Measurements from ENCODE around the gene TLX2.

Gene TLX2

DNA sequence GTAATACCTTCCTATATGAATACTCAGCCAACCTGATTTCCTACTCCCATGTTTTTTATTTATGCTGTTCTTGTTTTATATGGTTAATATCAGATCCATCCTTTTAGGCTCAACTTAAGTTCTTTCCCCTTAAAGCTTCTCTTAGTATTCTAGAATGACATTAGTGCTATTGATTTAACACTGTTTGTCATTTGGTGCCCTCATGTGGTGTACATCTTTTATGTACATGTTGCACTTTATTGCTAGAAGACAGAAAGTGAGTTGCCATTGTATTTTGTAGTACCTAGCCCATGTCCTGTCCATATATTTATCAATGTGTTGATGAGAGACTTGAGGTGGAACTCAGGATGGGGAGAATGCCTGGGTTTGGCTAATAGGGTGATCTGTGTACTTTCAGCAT lies 18.0 kb downstream of the TLX2 start:
- no peak overlapping the region for H3K27ac ChIP-seq (replicated peaks)
- no peak for DNase-seq (ENCODE audit: low read depth in 1 of 2, low spot score in 1 of 2)
- TF ChIP-seq, protein P1, sequence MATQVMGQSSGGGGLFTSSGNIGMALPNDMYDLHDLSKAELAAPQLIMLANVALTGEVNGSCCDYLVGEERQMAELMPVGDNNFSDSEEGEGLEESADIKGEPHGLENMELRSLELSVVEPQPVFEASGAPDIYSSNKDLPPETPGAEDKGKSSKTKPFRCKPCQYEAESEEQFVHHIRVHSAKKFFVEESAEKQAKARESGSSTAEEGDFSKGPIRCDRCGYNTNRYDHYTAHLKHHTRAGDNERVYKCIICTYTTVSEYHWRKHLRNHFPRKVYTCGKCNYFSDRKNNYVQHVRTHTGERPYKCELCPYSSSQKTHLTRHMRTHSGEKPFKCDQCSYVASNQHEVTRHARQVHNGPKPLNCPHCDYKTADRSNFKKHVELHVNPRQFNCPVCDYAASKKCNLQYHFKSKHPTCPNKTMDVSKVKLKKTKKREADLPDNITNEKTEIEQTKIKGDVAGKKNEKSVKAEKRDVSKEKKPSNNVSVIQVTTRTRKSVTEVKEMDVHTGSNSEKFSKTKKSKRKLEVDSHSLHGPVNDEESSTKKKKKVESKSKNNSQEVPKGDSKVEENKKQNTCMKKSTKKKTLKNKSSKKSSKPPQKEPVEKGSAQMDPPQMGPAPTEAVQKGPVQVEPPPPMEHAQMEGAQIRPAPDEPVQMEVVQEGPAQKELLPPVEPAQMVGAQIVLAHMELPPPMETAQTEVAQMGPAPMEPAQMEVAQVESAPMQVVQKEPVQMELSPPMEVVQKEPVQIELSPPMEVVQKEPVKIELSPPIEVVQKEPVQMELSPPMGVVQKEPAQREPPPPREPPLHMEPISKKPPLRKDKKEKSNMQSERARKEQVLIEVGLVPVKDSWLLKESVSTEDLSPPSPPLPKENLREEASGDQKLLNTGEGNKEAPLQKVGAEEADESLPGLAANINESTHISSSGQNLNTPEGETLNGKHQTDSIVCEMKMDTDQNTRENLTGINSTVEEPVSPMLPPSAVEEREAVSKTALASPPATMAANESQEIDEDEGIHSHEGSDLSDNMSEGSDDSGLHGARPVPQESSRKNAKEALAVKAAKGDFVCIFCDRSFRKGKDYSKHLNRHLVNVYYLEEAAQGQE (IDR thresholded peaks at IDR 0.05; ENCODE audit: insufficient replicate concordance, low read depth) = no peak
- TF ChIP-seq GABPA (IDR thresholded peaks at IDR 0.05; ENCODE audit: low read depth) = no peak
- TF ChIP-seq, protein P2, sequence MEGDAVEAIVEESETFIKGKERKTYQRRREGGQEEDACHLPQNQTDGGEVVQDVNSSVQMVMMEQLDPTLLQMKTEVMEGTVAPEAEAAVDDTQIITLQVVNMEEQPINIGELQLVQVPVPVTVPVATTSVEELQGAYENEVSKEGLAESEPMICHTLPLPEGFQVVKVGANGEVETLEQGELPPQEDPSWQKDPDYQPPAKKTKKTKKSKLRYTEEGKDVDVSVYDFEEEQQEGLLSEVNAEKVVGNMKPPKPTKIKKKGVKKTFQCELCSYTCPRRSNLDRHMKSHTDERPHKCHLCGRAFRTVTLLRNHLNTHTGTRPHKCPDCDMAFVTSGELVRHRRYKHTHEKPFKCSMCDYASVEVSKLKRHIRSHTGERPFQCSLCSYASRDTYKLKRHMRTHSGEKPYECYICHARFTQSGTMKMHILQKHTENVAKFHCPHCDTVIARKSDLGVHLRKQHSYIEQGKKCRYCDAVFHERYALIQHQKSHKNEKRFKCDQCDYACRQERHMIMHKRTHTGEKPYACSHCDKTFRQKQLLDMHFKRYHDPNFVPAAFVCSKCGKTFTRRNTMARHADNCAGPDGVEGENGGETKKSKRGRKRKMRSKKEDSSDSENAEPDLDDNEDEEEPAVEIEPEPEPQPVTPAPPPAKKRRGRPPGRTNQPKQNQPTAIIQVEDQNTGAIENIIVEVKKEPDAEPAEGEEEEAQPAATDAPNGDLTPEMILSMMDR (IDR thresholded peaks at IDR 0.05; ENCODE audit: insufficient read depth, low read length) = peak; percentile 31
- TF ChIP-seq SPI1 (IDR thresholded peaks at IDR 0.05; ENCODE audit: borderline replicate concordance, low read depth) = no peak
- no peaks in the 10 kb centered on the region for H3K27me3 ChIP-seq (ENCODE audit: insufficient read depth, poor library complexity, severe bottlenecking)
- no peak overlapping the region for H3K4me3 ChIP-seq (replicated peaks; ENCODE audit: insufficient read depth, low read length)

DNA sequence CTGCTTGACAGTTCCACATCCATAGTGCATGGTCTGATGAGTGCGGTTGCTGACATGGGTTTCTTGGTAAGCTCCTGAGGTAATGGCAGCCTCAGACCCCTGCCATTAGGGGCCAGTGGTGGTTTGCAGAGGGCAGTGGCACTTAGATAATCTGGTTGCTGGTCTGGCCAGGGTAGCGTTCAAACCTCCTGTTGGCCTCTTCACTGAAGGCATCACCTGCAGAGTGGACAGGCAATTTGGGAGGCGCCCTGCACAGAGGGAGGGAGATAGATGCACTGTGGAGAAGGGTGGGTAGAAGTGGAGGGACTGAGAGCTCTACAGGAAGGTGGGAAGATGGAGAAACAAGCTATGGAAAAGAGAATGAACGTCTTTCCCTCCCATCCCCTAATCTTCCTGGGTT lies 19.2 kb downstream of the TLX2 start:
- DNase-seq (ENCODE audit: low read depth in 1 of 2, low spot score in 1 of 2) = no peak
- H3K27ac ChIP-seq (replicated peaks) = no peak overlapping the region
- H3K27me3 ChIP-seq (ENCODE audit: insufficient read depth, poor library complexity, severe bottlenecking) = no peaks in the 10 kb centered on the region
- no peak overlapping the region for H3K4me3 ChIP-seq (replicated peaks; ENCODE audit: insufficient read depth, low read length)
- TF ChIP-seq SPI1 (IDR thresholded peaks at IDR 0.05; ENCODE audit: borderline replicate concordance, low read depth) (no peak), POLR2AphosphoS5 (IDR thresholded peaks at IDR 0.05; ENCODE audit: low read depth) (no peak; the same call in 1 of the 2 replicates), GABPA (IDR thresholded peaks at IDR 0.05; ENCODE audit: low read depth) (no peak)
- TF ChIP-seq, protein P1 (IDR thresholded peaks at IDR 0.05; ENCODE audit: insufficient replicate concordance, low read depth) = no peak
- TF ChIP-seq, protein P2 (IDR thresholded peaks at IDR 0.05; ENCODE audit: insufficient read depth, low read length) = no peak

DNA sequence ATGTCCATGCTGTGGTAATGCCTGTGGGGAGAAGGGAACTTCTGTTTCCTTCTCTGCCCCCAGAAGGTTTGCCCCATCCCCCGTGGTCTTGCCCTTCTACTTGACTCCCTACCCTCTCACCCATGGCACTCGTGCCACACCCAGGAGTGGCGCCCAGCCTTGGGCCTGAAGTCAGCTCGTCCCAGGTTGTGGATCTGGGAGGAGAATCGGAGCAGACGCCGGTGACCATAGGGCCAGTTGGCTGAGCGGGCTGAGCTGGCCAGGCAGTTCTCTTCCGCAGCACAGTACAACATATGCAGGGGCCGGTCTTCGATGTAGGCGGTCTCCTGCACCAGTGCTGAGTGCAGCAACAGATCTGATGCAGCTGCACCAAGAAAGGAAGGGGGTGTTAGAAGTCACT lies 20.2 kb downstream of the TLX2 start:
- H3K4me3 ChIP-seq (replicated peaks; ENCODE audit: insufficient read depth, low read length) = no peak overlapping the region

More for the DNA sequence above, 20.2 kb downstream of the TLX2 start:
- TF ChIP-seq, protein P2 (IDR thresholded peaks at IDR 0.05; ENCODE audit: insufficient read depth, low read length) = no peak
- no peak for TF ChIP-seq SPI1 (IDR thresholded peaks at IDR 0.05; ENCODE audit: borderline replicate concordance, low read depth)
- no peak for TF ChIP-seq GABPA (IDR thresholded peaks at IDR 0.05; ENCODE audit: low read depth)
- TF ChIP-seq, protein P1 (IDR thresholded peaks at IDR 0.05; ENCODE audit: insufficient replicate concordance, low read depth) = no peak
- TF ChIP-seq POLR2AphosphoS5 (IDR thresholded peaks at IDR 0.05; ENCODE audit: low read depth) = no peak
- H3K27me3 ChIP-seq (ENCODE audit: insufficient read depth, poor library complexity, severe bottlenecking) = no peaks in the 10 kb centered on the region
- no peak for DNase-seq (ENCODE audit: low read depth in 1 of 2, low spot score in 1 of 2)
- no peak overlapping the region for H3K27ac ChIP-seq (replicated peaks)

Data from HL-60 (cell line).